ENCODE measurements around the gene EXOSC7.

- TF ChIP-seq CTCF (optimal IDR thresholded peaks at IDR 0.05 in 1 of 3, IDR thresholded peaks at IDR 0.05 in 1 of 3, conservative IDR thresholded peaks at IDR 0.05 in 1 of 3; ENCODE audit: extremely low read depth in 1 of 3, insufficient read depth in 2 of 3, low read length in 3 of 3) = no peak
- TF ChIP-seq EZH2 (IDR thresholded peaks at IDR 0.05; ENCODE audit: low read length) = no peak
Measured at GRCh38 chr3:45031531-45031930, 55.5 kb downstream of the EXOSC7 start.

All from keratinocyte (primary cell).